Cardiac muscle cell (in vitro differentiated cells and primary cell): ENCODE data around the gene EIF2A. TPM values are rescaled to one million over a fixed set of nuclear protein-coding genes. Genes with fewer than 3 reads are reported as not detected.

Source experiments
- DNase-seq, 2 donors: peaks; one replicate each; pipeline versions ENCODE4 v3.0.0 to v3.0.0-alpha.2; 2010 to 2017; ENCODE audit warnings: low read depth in 1 of 2, low spot score in 1 of 2
- H3K27ac ChIP-seq: fragments of 200-600 bp; sonication (generic); 2 replicates; pipeline ENCODE4 v1.5.1; 2016
- H3K27me3 ChIP-seq: fragments of 200-600 bp; sonication (generic); 2 replicates; pipeline ENCODE4 v1.6.0; 2016; ENCODE audit warnings: control low read depth
- H3K36me3 ChIP-seq: fragments of 200-600 bp; sonication (generic); 2 replicates; pipeline ENCODE4 v1.5.1; 2016; ENCODE audit warnings: control low read depth
- H3K4me1 ChIP-seq: fragments of 200-600 bp; sonication (generic); 2 replicates; pipeline ENCODE4 v1.8.1; 2017; ENCODE audit warnings: low read depth, mild to moderate bottlenecking, mixed run types
- H3K4me3 ChIP-seq: fragments of 200-600 bp; sonication (generic); 2 replicates; pipeline ENCODE4 v1.5.1; 2016; ENCODE audit warnings: mild to moderate bottlenecking
- H3K9me3 ChIP-seq: fragments of 200-600 bp; sonication (generic); 2 replicates; pipeline ENCODE4 v1.5.1; 2017; ENCODE audit warnings: low read depth, mild to moderate bottlenecking, control low read depth
- CTCF ChIP-seq: IDR thresholded peaks from 2 replicates; pipeline ENCODE4 v1.5.1; 2012; ENCODE audit warnings: low read depth, mild to moderate bottlenecking, low read length
- polyA plus RNA-seq: library from polyadenylated mRNA; unstranded; fragments of >200 nt; fragmentation: Nextera tagmentation; extraction: Ambion mirVana; gene quantifications from 2 replicates; pipeline ENCODE4 v1.2.1, GENCODE V29; 2016
- total RNA-seq: library from RNA; depleted of rRNA; stranded (reverse); fragments of >200 nt; gene quantifications from 2 replicates; pipeline ENCODE4 v1.2.3, GENCODE V29; 2016

Gene EIF2A
- total and polyA plus RNA-seq, 2 experiments from 2014 or later: 40.5 to 49.5 TPM

GRCh38 chr3:150603153-150603979 is 56.8 kb downstream of the EIF2A start, which contains the start of gene SELENOT:
Gene SELENOT (plus strand): TSS chr3:150603321. CDS start chr3:150603363, 42 bp downstream.
- peak; percentile 15 for TF ChIP-seq CTCF
- Histone ChIP-seq H3K4me3 (peak within 1 kb of the TSS; percentile 84), H3K36me3 (no peaks in the 10 kb centered on the region), H3K9me3 (no peaks in the 10 kb centered on the region), H3K27ac (peak within 1 kb of the TSS; percentile 94), H3K27me3 (no peaks in the 10 kb centered on the region), H3K4me1 (peaks cover 31% of the 10 kb centered on the region)
- peak; percentile 95 to 97 for DNase-seq

GRCh38 chr3:150603980-150604319 is 57.4 kb downstream of the EIF2A start:
- Histone ChIP-seq H3K36me3 (no peaks in the 10 kb centered on the region), H3K4me1 (peaks cover 31% of the 10 kb centered on the region), H3K9me3 (no peaks in the 10 kb centered on the region), H3K4me3 (peak overlapping the region; percentile 84), H3K27me3 (no peaks in the 10 kb centered on the region), H3K27ac (peak overlapping the region; percentile 94)
- no peak for TF ChIP-seq CTCF
- DNase-seq: peak in 1 of 2 donors; percentile 17

DNA sequence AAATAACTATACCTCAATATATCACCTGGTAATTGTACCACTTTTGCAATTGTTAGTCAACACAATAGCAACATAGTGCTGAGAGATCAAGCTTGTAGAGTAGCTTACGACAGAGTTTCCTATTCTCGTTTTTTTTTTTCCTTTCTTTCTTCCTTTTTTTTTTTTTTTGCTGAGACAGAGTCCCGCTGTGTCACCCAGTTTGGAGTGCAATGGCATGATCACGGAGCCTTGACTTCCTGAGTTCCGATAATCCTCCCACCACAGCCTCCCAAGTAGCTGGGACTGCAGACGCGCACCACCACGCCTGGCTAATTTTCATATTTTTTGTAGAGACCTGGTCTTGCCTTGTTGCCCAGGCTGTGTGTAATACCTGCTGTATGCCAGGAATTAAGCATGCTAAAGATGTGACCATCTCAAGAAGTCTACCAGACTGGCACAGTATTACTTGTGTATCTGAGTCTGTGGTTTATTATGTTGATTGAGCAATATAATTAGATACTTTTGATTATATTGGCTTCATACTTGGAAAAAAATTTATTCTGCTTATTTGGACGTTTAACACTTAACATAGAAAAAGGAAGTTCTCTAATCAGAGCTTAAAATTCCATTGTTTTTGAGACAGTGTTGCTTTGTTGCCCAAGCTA is 59.5 kb downstream of the EIF2A start:
- no peak for DNase-seq
- Histone ChIP-seq H3K27ac (no peak overlapping the region), H3K36me3 (no peaks in the 10 kb centered on the region), H3K4me1 (peaks cover 25% of the 10 kb centered on the region), H3K9me3 (no peaks in the 10 kb centered on the region), H3K4me3 (no peak overlapping the region), H3K27me3 (no peaks in the 10 kb centered on the region)
- TF ChIP-seq CTCF: no peak

DNA sequence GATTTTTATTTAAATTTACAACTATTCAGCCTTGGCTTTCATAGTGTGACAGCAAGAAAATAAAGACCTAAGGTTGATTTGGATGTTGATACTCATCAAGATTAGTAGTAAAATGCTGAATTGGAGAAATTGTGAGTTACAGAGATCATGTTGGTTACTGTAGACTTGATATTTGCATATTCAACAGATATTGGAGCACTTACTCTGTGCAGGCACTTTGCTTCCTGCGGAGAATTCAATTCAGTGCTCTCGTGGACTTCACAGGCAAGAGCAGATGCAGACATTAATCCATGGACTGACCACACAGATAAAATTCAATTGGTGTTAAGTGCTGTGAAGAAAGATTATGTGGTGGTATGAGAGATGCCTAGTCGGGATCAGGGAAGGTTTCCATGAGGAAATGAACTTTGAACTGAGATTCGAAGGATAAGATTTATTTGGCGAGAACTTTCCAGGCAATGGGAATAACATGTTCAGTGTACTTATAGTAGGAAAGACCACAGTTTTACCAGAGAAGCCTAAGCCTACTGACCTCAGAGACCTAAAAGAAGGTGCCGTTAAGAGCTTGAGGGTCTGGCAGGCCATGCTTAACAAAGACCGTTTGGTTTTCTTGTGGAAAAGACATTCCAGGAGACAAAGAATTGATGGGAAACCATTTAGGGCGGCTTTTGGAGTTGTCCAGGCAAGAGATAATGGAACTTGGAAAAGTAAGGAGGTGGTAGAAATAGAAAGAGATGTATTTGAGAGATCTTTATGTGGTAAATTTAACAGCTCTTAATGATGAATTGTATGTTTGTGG is 60.9 kb downstream of the EIF2A start:
- Histone ChIP-seq H3K4me3 (no peak overlapping the region), H3K9me3 (no peaks in the 10 kb centered on the region), H3K36me3 (no peaks in the 10 kb centered on the region), H3K4me1 (peaks cover 25% of the 10 kb centered on the region), H3K27ac (peak overlapping the region; percentile 6), H3K27me3 (no peaks in the 10 kb centered on the region)
- DNase-seq: peak in 1 of 2 donors; percentile 31
- TF ChIP-seq CTCF: no peak

- peaks cover 18% of the 10 kb centered on the region for H3K4me1 ChIP-seq
- DNase-seq: no peak
- H3K4me3 ChIP-seq: no peak overlapping the region
- no peak overlapping the region for H3K27ac ChIP-seq
- no peak for TF ChIP-seq CTCF
- H3K27me3 ChIP-seq: no peaks in the 10 kb centered on the region
- no peaks in the 10 kb centered on the region for H3K9me3 ChIP-seq
- no peaks in the 10 kb centered on the region for H3K36me3 ChIP-seq
Observed at GRCh38 chr3:150609988-150610387, 63.4 kb downstream of the EIF2A start.
